ENCODE data around the gene TCIRG1.

TCIRG1 gene

GRCh38 chr11:68037411-68038225 is 1.2 kb upstream of the TCIRG1 start:
- DNase-seq (ENCODE audit: low spot score), result no peak

DNA sequence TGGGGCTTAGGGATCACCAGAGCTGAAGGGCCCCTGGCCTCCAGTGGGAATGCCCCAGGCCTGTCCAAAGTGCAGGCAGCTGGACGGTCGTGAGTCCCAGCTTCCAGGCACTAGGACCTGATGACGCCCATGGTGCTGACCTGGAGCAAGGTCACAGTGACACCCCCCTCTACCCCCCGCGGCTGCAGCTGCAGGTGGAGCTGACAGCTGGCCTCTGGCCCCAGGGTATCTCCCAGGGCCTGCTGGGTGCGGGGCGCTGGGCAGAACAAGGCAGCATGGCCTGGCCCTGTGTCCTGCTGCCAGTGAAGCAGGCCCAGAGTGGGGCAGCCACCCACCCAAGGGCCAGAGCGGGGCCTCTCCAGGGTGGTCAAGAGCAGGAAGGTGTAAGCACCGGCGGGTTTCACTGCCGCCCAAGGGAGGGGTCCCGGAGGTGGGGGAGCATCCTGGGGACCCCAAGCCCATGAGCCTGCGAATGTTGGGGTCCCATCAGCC is 553 bp upstream of the TCIRG1 start:
- DNase-seq (ENCODE audit: low spot score), result no peak

DNA sequence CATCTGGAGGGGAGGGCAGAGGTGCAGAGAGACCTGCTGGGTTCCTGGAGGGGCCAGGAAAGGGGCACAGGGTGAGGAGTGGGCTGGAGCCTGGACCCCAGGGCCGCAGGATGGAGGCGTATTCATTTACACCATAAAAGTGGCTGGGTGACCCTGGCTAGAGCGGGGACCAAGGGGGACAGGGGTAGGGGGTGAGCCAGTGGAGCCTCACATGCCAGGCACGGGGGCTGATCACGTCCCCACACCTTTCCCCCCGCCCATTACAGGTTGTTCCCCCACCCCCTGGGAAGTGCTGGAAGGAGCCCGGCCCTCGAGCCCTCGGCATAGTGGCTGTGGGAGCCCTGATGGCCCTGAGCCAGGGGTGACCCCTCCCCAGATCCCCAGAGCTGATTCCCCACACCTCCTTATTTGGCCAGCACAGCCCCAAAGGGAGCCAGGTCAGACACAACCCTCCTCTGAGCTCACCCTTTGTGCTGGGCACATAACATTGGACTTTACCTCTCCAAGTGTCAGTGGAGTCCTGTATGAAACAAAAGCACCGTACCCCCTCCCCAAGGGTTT is 781 bp downstream of the TCIRG1 start:
- no peak for DNase-seq (ENCODE audit: low spot score)

- DNase-seq (ENCODE audit: low spot score), result no peak
Measured at GRCh38 chr11:68040101-68040956, 1.5 kb downstream of the TCIRG1 start.

DNA sequence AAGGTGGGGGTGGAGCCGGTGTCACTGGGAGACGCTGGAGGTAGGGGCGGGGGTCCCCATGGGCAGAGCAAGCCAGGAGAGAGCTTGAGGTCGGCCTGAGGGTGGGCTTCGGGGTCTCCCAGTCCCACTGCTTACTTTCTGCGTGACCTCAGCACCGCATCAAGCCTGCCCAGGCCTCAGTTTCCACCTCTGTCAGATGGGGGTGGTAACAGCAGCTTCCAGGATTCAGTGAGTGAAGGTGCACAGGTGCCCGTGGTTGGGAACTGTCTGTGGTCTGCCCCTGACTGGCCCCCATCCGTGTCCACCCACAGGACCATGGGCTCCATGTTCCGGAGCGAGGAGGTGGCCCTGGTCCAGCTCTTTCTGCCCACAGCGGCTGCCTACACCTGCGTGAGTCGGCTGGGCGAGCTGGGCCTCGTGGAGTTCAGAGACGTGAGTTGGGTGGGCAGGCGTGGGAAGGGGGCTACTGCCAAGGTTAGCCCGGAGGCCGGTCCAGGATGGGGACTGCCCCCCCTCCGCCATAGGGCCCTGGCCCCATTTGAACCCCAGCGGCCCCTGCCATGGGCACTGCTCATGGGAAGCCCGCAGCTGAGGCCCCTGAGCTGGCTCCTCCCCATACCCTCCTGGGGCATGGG is 2.2 kb downstream of the TCIRG1 start:
- no peak for DNase-seq (ENCODE audit: low spot score)

- no peak for DNase-seq (ENCODE audit: low spot score)
Measured at GRCh38 chr11:68041617-68042218, 2.9 kb downstream of the TCIRG1 start.

- DNase-seq (ENCODE audit: low spot score), result no peak
Measured at GRCh38 chr11:68042219-68043028, 3.6 kb downstream of the TCIRG1 start.

- no peak for DNase-seq (ENCODE audit: low spot score)
Measured at GRCh38 chr11:68043029-68043348, 4.2 kb downstream of the TCIRG1 start.

GRCh38 chr11:68043349-68044144 is 4.7 kb downstream of the TCIRG1 start:
- no peak for DNase-seq (ENCODE audit: low spot score)

- DNase-seq (ENCODE audit: low spot score), result no peak
Measured at GRCh38 chr11:68044145-68044813, 5.5 kb downstream of the TCIRG1 start.

GRCh38 chr11:68044898-68045351 is 6.1 kb downstream of the TCIRG1 start:
- no peak for DNase-seq (ENCODE audit: low spot score)

DNA sequence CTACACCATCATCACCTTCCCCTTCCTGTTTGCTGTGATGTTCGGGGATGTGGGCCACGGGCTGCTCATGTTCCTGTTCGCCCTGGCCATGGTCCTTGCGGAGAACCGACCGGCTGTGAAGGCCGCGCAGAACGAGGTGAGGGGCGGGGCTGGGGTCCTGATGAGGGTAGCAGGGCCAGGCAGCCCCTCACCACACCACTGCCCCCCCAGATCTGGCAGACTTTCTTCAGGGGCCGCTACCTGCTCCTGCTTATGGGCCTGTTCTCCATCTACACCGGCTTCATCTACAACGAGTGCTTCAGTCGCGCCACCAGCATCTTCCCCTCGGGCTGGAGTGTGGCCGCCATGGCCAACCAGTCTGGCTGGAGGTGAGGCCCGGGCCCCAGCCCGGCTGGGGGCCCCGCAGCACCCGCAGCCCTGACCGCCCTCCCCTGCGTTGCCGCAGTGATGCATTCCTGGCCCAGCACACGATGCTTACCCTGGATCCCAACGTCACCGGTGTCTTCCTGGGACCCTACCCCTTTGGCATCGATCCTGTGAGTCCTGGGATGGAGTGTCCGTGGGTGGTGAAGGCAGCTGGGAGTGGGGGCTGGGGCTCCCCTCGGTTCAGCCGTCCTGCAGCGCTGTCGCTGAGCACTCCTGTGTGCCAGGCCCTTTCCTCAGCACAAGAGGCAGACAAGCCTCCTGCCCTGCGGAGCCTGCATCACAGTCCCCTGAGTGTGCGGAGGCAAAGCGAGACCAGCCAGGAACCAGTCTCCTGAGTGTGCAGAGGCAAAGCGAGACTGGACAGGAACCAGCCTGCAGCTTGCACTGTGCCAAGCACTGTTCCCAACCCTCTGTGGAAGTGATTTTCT is 8.8 kb downstream of the TCIRG1 start:
- DNase-seq (ENCODE audit: low spot score), result no peak

DNA sequence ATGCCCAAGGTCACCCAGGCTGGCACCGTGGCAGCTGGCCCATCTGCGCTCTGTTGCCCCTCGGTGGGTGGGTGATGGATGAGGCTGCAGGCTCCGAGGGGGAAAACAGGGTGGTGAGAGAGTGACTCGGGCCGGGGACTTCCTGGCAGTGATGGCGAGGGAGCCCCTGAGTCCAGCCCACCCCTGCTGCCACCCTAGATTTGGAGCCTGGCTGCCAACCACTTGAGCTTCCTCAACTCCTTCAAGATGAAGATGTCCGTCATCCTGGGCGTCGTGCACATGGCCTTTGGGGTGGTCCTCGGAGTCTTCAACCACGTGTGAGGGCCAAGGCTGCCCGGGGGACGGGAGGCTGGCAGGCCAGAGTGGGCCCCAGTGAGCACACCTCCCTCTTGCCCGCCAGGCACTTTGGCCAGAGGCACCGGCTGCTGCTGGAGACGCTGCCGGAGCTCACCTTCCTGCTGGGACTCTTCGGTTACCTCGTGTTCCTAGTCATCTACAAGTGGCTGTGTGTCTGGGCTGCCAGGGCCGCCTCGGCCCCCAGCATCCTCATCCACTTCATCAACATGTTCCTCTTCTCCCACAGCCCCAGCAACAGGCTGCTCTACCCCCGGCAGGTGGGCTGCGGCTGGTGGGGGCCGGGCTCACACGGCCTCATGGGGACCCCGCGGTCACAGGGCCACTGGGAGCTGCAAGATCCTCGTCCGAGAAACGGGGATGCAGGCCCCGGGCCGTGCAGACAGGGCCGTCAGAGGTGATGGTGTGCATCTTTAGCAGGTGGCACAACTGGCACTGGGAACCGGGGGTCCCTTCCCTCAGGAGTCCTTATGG is 10.1 kb downstream of the TCIRG1 start:
- DNase-seq (ENCODE audit: low spot score), result no peak

DNA sequence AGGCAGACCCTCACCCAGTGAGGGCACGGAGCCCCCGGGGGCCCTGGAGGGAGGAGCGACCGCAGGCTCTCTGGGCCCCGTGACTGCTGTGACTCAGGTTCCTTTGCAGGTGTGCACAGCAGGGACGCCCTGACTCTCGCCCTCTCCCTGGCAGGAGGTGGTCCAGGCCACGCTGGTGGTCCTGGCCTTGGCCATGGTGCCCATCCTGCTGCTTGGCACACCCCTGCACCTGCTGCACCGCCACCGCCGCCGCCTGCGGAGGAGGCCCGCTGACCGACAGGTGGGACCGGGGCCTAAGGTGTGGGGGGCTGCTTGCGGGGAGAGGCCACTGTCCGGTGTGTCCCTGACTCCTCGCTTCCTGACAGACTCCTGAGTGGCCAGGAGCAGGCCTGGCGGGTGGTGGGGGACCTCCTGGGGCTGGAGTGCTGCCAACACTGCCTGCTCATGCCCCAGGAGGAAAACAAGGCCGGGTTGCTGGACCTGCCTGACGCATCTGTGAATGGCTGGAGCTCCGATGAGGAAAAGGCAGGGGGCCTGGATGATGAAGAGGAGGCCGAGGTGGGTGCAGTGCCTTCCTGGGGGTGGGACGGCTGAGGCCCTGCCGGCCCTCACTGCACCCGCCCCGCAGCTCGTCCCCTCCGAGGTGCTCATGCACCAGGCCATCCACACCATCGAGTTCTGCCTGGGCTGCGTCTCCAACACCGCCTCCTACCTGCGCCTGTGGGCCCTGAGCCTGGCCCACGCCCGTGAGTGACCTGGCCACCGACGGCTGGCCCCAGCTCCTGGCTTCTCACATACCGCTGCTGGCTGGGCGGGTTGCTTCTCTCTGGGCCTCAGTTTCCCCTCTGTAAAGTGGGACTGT is 10.9 kb downstream of the TCIRG1 start:
- no peak for DNase-seq (ENCODE audit: low spot score)

GRCh38 chr11:68050371-68050841 is 11.6 kb downstream of the TCIRG1 start:
- DNase-seq (ENCODE audit: low spot score), result no peak
